GM12878 (cell line): ENCODE data around the gene PEX12. TPM values are rescaled to one million over a fixed set of nuclear protein-coding genes. Genes with fewer than 3 reads are reported as not detected.

Source experiments
- ATAC-seq: fragments of 200-7000 bp; cut with Tn5 transposase; 3 replicates; pipeline ENCODE4 v1.9.1; 2020; ENCODE audit warnings: mild to moderate bottlenecking, moderate library complexity
- BruUV-seq: library from RNA; stranded (reverse); fragments of 400-500 nt; replicated peaks from 2 replicates; lab custom pipeline; 2021; lab: Mats Ljungman, UMichigan
- CTCF ChIA-PET: fragments of 300-600 bp; sonication (Branson Sonifier 250); formaldehyde crosslinking; extraction: SDS; loops from one replicate; lab custom pipeline; 2021; ENCODE audit warnings: inconsistent platforms; lab: Yijun Ruan, JAX
- POLR2A ChIA-PET: fragments of 350-600 bp; formaldehyde crosslinking; extraction: SDS; loops from one replicate; lab custom pipeline; 2021; ENCODE audit warnings: inconsistent platforms; lab: Charles Lee
- RAD21 ChIA-PET: fragments of 300-600 bp; sonication (Branson Sonifier 250); formaldehyde crosslinking; loops from one replicate; lab custom pipeline; 2023; ENCODE audit warnings: antibody characterized with exemption; ENCODE audit not compliant: unreplicated experiment; lab: Charles Lee
- SMC1A ChIA-PET: fragments of 300-600 bp; sonication (Branson Sonifier 250); formaldehyde crosslinking; loops from one replicate; lab custom pipeline; 2023; ENCODE audit not compliant: unreplicated experiment, uncharacterized antibody; lab: Charles Lee
- DNase-seq: peaks from one replicate; pipeline ENCODE4 v3.0.0-alpha.2; 2011; ENCODE audit warnings: low read depth, low spot score
- FAIRE-seq: peaks from 3 replicates; lab custom pipeline; 2011; peaks lifted over from hg19 to GRCh38; lab: Jason Lieb, UNC
- H2AFZ ChIP-seq: 2 replicates; pipeline ENCODE4 v1.6.0; 2011; ENCODE audit warnings: low read depth, low read length, control low read depth; ENCODE audit not compliant: control insufficient read depth
- H3K27ac ChIP-seq: 2 replicates; pipeline ENCODE4 v1.5.1; 2011; ENCODE audit warnings: control low read depth; ENCODE audit not compliant: control insufficient read depth, insufficient read depth
- H3K27me3 ChIP-seq, 2 experiments: replicated peaks in 1 of 2; 2 replicates each; pipeline versions ENCODE4 v1.6.0 to v1.6.1; 2011; ENCODE audit warnings: low read length in 1 of 2; ENCODE audit not compliant: control insufficient read depth in 2 of 2, insufficient read depth in 2 of 2
- H3K36me3 ChIP-seq, 2 experiments: 2 replicates each; pipeline ENCODE4 v1.5.1; 2011; ENCODE audit warnings: low read length in 1 of 2; ENCODE audit not compliant: control insufficient read depth in 2 of 2, insufficient read depth in 2 of 2
- H3K4me1 ChIP-seq: 2 replicates; pipeline ENCODE4 v1.6.1; 2011; ENCODE audit warnings: mild to moderate bottlenecking, low read length, moderate library complexity, mixed read lengths; ENCODE audit not compliant: control insufficient read depth, insufficient read depth
- H3K4me2 ChIP-seq: 2 replicates; pipeline ENCODE4 v1.6.0; 2011; ENCODE audit warnings: control low read depth; ENCODE audit not compliant: control insufficient read depth, insufficient read depth
- H3K4me3 ChIP-seq: fragments of 200-600 bp; sonication (generic); 2 replicates; pipeline ENCODE4 v1.5.1; 2016
- H3K79me2 ChIP-seq: 2 replicates; pipeline ENCODE4 v1.6.0; 2011; ENCODE audit warnings: low read length; ENCODE audit not compliant: control insufficient read depth, insufficient read depth
- H3K9ac ChIP-seq: 2 replicates; pipeline ENCODE4 v1.8.0; 2011; ENCODE audit warnings: low read length, control low read depth, mixed read lengths; ENCODE audit not compliant: control insufficient read depth, insufficient read depth
- H3K9me3 ChIP-seq: replicated peaks from 3 replicates; pipeline ENCODE4 v1.5.1; 2011; ENCODE audit warnings: mild to moderate bottlenecking, low read length; ENCODE audit not compliant: control insufficient read depth, insufficient read depth
- H4K20me1 ChIP-seq: 2 replicates; pipeline ENCODE4 v1.6.0; 2011; ENCODE audit not compliant: control insufficient read depth, insufficient read depth
- BACH1 ChIP-seq: fragments of 450-650 bp; IDR thresholded peaks from 2 replicates; pipeline ENCODE4 v1.6.1; 2017; ENCODE audit warnings: mild to moderate bottlenecking, borderline replicate concordance
- CHD2 ChIP-seq: IDR thresholded peaks from 2 replicates; pipeline ENCODE4 v1.6.1; 2011; ENCODE audit warnings: low read depth, low read length, improper control_type of control experiment, borderline replicate concordance
- ELK1 ChIP-seq: IDR thresholded peaks from 2 replicates; pipeline ENCODE4 v1.6.1; 2012; ENCODE audit warnings: low read depth, low read length, improper control_type of control experiment
- ESRRA ChIP-seq: IDR thresholded peaks from 2 replicates; pipeline ENCODE4 v1.6.1; 2012; ENCODE audit warnings: mild to moderate bottlenecking, low read length, improper control_type of control experiment
- GABPA ChIP-seq: IDR thresholded peaks from 2 replicates; pipeline ENCODE4 v1.6.1; 2014; ENCODE audit warnings: antibody characterized with exemption, low read depth, mild to moderate bottlenecking, inconsistent platforms
- HDGF ChIP-seq: fragments of 450-650 bp; IDR thresholded peaks from 2 replicates; pipeline ENCODE4 v1.6.1; 2016; ENCODE audit warnings: antibody characterized with exemption
- JUNB ChIP-seq: IDR thresholded peaks from 2 replicates; pipeline ENCODE4 v1.6.1; 2016; ENCODE audit warnings: antibody characterized with exemption, mild to moderate bottlenecking
- MAX ChIP-seq: IDR thresholded peaks from 2 replicates; pipeline ENCODE4 v1.6.1; 2012; ENCODE audit warnings: low read depth, low read length, improper control_type of control experiment
- MEF2A ChIP-seq: IDR thresholded peaks from 2 replicates; pipeline ENCODE4 v1.6.1; 2011; ENCODE audit warnings: low read depth, mild to moderate bottlenecking, low read length, moderate library complexity; ENCODE audit not compliant: insufficient read depth
- MYC ChIP-seq: IDR thresholded peaks from 2 replicates; pipeline ENCODE4 v1.6.1; 2011; ENCODE audit warnings: mild to moderate bottlenecking, low read length, moderate library complexity, inconsistent platforms; ENCODE audit not compliant: insufficient read depth, insufficient replicate concordance, insufficient read length, severe bottlenecking
- NR2F1 ChIP-seq: fragments of 450-650 bp; conservative IDR thresholded peaks from 2 replicates; pipeline ENCODE4 v1.6.1; 2017; ENCODE audit warnings: mild to moderate bottlenecking
- PRDM15 ChIP-seq: fragments of 450-650 bp; formaldehyde crosslinking; IDR thresholded peaks from 2 replicates; pipeline ENCODE4 v1.4.0; 2020; ENCODE audit warnings: mild to moderate bottlenecking, moderate library complexity
- RELB ChIP-seq: fragments of 450-650 bp; IDR thresholded peaks from 2 replicates; pipeline ENCODE4 v1.6.1; 2017; ENCODE audit warnings: low read depth, mild to moderate bottlenecking, moderate library complexity
- SMC3 ChIP-seq: IDR thresholded peaks from 2 replicates; pipeline ENCODE4 v1.6.1; 2011; ENCODE audit warnings: low read length, improper control_type of control experiment, borderline replicate concordance
- YY1 ChIP-seq: IDR thresholded peaks from 2 replicates; pipeline ENCODE4 v1.6.1; 2011; ENCODE audit warnings: low read depth, mild to moderate bottlenecking, low read length
- WGBS: methylation state at CpG from one replicate; pipeline ENCODE4 v1.1.6; 2016; ENCODE audit warnings: low lambda C conversion rate; ENCODE audit not compliant: insufficient replicate concordance, insufficient coverage; ENCODE audit errors: missing lambda C conversion rate; 5-methylcytosine and 5-hydroxymethylcytosine counted together
- in situ Hi-C: fragments of 300-500 bp; cut with MboI; formaldehyde crosslinking; loops from 9 replicates; pipeline ENCODE4 v1.14.3; 2018; ENCODE audit warnings: mixed read lengths
- intact Hi-C: fragments of 100-400 bp; cut with micrococcal nuclease; formaldehyde crosslinking; loops from one replicate; pipeline ENCODE4 v1.14.2; 2022; ENCODE audit not compliant: unreplicated experiment
- polyA plus RNA-seq, 11 experiments: library from polyadenylated mRNA; depleted of rRNA in 4 of 11; unstranded in 6 of 11; stranded (reverse) in 5 of 11; fragments of >200 nt; fragmentation: Nextera tagmentation in 4 of 11; fragmentation: Illumina TruSeq in 1 of 11; extraction: Ambion mirVana in 4 of 11; extraction: Trizol in 1 of 11; gene quantifications; 1 replicate in 1 of 11; 2 replicates in 10 of 11; pipeline versions ENCODE4 v1.2.1 to v1.2.3, GENCODE V29; 2011 to 2016; ENCODE audit warnings: inconsistent platforms in 2 of 11, missing spikeins in 2 of 11, low read depth in 1 of 11
- total RNA-seq, 4 experiments: library from RNA; depleted of rRNA in 3 of 4; stranded (reverse); fragments of >200 nt in 3 of 4; fragmentation: Illumina TruSeq in 1 of 4; extraction: Trizol in 1 of 4; gene quantifications; 2 replicates each; pipeline versions ENCODE4 v1.2.1 to v1.2.3, GENCODE V29; 2013 to 2021

Gene PEX12
- total and polyA plus RNA-seq, 10 of the 15 experiments (the other 5 are each of a cell fraction or from before 2014, with no cell fraction given) = 2.9 to 15.8 (median 4.6) TPM

GRCh38 chr17:35587074-35587961 is 8.9 kb upstream of the PEX12 start, which contains the start of gene AP2B1:
AP2B1 (plus strand) TSS chr17:35587322; CDS start chr17:35594031, 6,709 bp downstream.
- FAIRE-seq (peak; percentile 83), ATAC-seq (peak; percentile 99), DNase-seq (peak; percentile 95)
- Histone ChIP-seq H3K4me3 (peak within 1 kb of the TSS; percentile 98), H3K27ac (peak within 1 kb of the TSS; percentile 87), H3K36me3 (no peaks in the 10 kb centered on the region), H3K27me3 (no peaks in the 10 kb centered on the region), H3K4me2 (peak within 1 kb of the TSS; percentile 64), H3K4me1 (peaks cover 3% of the 10 kb centered on the region; the same call in 1 of the 2 replicates), H3K79me2 (peaks cover 37% of the 10 kb centered on the region), H4K20me1 (no peaks in the 10 kb centered on the region), H3K9me3 (no peaks in the 10 kb centered on the region), H3K9ac (peak within 1 kb of the TSS; percentile 94), H2AFZ (peak within 1 kb of the TSS; percentile 96)
- RAD21 ChIA-PET = interaction anchor here (0.9 to 1.3 kb wide), 4 partner anchors 9 to 51 kb away, joined by 3 to 5 read pairs (median 4); partner anchors contain the start of gene PEX12
- SMC1A ChIA-PET = interaction anchor here (0.7 to 2.7 kb wide), 6 partner anchors 8 to 274 kb away, joined by 3 to 23 read pairs (median 4); partner anchors contain the start of gene PEX12
- under 1% methylated on average over 44 of the region's 50 CpGs for WGBS
- BruUV-seq = TSS peak; percentile 84
- in situ Hi-C loops = no loop called here
- intact Hi-C loops = no loop called here
- POLR2A ChIA-PET = interaction anchor here (0.6 to 4.8 kb wide), 5 partner anchors 9 to 547 kb away, joined by 3 to 62 read pairs (median 12); partner anchors contain the start of genes PEX12 and SLFN12L
- CTCF ChIA-PET = interaction anchor here (0.9 to 2.0 kb wide), 5 partner anchors 9 to 276 kb away, joined by 3 to 9 read pairs (median 5); partner anchors contain the start of gene PEX12
- TF ChIP-seq NR2F1 = peak; percentile 46; the same call in 1 of the 2 replicates
- TF ChIP-seq BACH1 = no peak; the same call in 1 of the 2 replicates
- peak; percentile 75; the same call in 1 of the 2 replicates for TF ChIP-seq CHD2
- TF ChIP-seq SMC3 = no peak
- TF ChIP-seq HDGF = peak; percentile 89
- peak; percentile 80 for TF ChIP-seq ELK1
- TF ChIP-seq YY1 = peak; percentile 100
- peak; percentile 86 for TF ChIP-seq RELB
- TF ChIP-seq ESRRA = peak; percentile 50
- 0 out of 2 replicates have a peak, but pooled peaks have one; percentile 15 for TF ChIP-seq MAX
- peak; percentile 40; the same call in 1 of the 2 replicates for TF ChIP-seq JUNB
- TF ChIP-seq PRDM15 (CRISPR knock-in tag) = peak; percentile 81; the same call in 1 of the 2 replicates
- TF ChIP-seq MYC = no peak
- peak; percentile 81 for TF ChIP-seq GABPA
- TF ChIP-seq MEF2A = peak; percentile 76
